ENCODE results near the gene FXN.

DNA sequence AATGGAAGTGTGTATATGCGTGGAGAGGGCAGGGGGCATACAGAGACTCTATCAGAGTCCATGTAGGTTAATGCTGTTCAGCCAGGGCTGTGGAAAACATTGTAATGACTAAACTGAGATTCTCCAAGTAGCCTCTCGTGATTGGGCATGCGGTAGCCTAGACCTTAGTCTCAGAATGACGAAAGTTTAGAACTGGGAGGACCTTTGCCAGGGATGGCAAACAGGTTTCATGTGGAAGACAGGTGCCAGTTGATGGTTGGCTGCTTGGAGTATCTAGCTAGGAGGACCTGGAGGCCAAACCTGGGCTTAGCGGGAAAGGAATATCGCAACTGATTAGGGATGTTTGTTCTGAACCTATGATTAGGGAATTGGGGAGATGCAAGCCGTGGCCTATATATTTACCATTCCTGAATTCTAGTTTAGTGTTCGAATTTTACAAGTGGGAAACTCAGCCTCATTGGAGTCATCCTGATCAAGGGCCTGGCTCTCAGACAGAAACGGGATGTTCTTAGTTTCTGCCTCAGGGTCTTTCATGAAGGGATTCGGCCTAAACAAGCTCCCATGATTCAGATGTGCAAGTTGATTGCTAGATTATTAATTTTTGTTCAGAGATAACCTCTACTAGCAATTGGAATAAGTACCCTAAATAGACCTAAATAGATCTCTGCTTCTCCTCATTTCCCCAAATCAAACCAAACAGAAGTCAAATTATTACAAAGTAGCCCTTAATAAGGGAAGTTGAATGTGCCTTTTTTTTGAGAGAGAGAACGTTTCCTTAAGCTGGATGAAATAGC is 111.7 kb downstream of the FXN start:
- TF ChIP-seq, protein P1, sequence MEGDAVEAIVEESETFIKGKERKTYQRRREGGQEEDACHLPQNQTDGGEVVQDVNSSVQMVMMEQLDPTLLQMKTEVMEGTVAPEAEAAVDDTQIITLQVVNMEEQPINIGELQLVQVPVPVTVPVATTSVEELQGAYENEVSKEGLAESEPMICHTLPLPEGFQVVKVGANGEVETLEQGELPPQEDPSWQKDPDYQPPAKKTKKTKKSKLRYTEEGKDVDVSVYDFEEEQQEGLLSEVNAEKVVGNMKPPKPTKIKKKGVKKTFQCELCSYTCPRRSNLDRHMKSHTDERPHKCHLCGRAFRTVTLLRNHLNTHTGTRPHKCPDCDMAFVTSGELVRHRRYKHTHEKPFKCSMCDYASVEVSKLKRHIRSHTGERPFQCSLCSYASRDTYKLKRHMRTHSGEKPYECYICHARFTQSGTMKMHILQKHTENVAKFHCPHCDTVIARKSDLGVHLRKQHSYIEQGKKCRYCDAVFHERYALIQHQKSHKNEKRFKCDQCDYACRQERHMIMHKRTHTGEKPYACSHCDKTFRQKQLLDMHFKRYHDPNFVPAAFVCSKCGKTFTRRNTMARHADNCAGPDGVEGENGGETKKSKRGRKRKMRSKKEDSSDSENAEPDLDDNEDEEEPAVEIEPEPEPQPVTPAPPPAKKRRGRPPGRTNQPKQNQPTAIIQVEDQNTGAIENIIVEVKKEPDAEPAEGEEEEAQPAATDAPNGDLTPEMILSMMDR (IDR thresholded peaks at IDR 0.05; ENCODE audit: low read length), result no peak
- no peak for TF ChIP-seq EZH2 (IDR thresholded peaks at IDR 0.05; ENCODE audit: borderline replicate concordance, low read length)
